Ammon's horn (tissue), 1 donor: ENCODE measurements around the gene MAP2K2.

Source experiments
- DNase-seq: peaks from one replicate; pipeline ENCODE4 v3.0.0-alpha.2; 2016; ENCODE audit warnings: low spot score

Gene MAP2K2

DNA sequence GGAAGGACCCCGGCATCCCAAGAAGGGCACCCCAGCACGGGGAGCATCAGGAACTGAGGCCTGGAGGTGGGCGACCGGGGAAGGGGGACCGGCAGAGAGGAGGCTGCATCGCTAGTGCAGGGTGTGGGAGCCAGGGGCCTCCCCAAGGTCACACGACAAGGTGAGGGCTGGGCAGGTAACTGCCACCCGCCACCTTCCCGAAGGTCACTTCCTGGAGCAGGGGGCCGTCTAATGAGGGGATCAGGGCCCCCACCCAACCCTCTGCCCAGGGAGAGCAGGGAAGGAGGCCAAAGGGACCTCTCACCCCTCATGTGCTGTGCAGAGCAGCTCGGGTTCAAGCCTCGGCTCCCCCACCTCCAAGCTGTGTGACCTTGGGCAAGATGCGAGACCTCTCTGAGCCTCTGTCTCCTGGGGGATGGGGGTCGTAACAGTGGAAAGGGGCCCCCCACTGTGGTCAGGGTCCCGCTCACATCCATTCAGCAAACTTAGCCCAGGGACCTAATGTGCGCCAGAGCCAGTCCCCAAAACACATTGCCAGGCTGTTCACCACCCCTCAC lies 63.2 kb downstream of the MAP2K2 start:
- no peak for DNase-seq

DNA sequence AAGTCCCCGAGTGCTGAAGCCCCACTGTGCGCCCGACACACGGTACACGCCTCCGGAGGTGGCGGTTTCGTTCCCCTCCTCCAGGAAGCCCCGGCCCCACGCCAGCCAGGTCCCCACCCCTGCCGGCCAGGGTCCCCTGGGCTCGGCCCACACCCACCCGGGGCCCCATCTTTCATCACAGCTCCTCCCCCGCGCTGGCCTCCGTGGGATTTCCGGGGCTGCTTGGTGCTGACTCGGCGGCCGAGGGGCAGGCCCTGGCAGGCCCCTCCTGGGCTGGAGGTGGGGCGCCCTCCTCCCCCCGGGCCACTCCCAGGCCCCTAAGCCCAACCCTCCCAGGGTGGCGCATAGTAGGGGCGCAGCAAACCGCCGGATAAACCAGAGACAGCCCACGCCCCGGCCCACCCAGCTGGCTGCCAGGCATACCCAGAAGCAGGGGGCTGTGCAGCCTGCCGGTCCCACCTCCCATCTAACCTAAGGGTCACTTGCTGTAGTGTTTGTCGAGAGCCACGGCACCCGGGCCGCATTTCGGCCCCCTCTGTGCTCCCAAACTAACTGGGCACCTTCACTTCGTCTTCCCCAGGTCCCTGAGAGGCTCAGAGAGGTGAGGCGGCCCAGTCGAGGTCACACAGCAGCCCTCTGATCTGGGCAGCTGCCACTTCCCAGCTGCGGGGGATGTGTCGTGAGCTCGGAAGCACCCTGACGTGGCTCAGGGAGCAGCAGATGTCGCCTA lies 63.9 kb downstream of the MAP2K2 start:
- DNase-seq: no peak

DNA sequence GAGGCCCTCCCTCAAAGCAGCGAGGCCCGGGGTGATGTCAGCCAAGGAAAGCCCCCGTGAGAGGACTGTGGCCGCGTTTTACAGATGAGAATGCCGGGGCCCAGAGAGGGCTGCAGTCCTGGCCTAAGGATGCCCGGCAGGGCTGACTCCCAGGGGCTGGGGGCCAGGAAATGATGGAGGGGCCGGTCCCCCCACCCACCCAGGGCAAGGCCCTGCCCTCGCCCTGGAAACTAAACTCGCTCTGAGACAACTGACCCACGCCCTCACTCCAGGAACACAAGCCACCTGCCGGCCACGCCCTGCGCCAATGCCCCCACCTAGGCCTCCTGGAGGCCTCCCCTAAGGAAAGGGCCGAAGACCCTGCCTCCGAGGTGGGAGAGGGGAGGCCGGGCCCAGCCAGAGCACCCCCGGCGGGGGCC lies 64.5 kb downstream of the MAP2K2 start:
- no peak for DNase-seq

DNA sequence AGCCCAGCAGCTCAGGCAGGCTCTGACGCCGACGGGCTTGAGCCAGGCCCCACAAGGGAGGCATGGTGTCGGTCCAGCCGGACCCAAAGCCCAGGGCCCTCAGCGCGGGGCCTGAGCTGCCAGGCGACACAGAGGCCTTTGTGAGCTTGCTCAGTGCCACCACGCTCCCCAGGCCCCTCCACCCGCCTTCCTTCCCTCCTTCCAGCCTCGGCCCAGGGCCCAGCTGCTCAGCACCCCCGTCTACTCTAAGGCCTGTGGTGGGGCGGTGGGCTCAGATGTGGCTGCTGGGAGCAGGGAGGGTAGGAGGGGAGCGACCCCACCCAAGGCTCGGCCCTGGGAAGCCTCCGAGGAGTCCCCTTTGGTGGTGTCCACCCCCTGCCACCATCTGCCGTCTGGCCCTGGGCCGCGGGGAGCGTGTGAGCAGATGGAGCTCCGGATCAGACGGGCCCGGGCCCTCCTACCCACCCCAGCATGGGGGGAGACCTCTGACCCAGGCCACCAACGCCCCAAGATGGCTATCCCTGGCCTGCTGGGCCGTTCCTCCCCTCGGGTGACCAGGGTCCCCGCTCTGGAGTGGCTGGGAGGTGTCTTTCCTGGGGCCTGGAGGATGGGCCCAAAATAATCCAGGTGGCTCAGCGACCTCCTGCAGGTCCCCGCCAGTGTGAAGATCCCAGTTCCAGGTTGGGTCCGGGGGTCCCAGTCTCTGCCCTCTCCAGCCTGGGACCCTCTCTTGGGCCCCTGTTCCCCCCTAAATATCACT lies 65.0 kb downstream of the MAP2K2 start:
- DNase-seq: peak; percentile 88

DNA sequence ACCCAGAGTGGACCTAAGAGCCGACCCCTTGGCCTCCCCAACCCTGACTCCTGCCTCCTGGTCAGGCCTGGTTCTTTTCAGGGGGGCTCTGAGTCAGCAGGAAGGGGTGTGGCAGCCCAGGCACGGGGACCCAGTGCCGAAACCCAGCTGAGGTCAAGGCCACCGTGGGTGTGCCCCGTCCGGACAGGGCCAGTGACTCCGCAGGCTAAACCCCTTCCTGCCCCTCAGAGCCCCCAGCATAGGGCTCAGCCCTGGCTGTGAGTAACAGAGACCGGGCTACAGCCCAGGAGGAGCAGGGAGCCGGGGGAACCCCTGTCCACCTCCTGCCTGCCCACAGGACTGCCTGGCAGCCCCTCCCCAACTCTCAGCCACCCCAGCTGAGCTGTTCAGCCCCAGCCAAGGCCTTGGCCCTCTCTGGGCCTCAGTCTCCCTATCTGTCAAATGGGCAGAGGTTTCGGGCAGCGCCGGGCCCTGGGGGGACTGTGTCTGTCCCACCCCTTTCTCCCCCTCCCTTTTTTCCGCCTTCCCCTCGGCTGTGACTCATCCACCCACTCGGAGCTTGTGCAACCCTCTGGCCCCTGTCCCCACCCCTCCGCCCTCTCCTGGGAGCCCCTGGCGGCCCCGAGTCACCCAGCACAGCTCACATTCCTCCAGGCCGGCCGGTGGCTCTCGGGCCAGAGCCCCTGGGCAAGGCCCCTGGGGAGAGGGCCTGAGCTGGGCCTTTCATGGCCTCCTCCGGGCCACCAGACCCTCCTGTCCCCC lies 65.8 kb downstream of the MAP2K2 start:
- no peak for DNase-seq

DNA sequence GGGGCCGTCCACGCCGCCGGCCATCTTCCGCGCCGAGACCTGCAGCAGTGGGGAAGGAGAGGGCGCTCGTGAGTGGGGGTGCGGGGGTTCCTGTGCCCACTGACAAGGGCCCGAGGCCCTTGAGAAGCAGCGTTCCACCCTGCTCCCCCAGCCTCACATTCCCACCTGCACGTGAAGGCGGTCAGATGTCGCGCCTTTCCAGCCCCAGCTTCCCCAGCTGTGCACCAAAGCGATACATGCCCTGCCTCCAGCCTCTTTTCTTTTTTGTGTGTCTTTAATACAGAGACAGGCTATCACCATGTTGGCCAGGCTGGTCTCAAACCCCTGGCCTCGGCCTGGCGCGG lies 68.7 kb downstream of the MAP2K2 start:
- no peak for DNase-seq

DNA sequence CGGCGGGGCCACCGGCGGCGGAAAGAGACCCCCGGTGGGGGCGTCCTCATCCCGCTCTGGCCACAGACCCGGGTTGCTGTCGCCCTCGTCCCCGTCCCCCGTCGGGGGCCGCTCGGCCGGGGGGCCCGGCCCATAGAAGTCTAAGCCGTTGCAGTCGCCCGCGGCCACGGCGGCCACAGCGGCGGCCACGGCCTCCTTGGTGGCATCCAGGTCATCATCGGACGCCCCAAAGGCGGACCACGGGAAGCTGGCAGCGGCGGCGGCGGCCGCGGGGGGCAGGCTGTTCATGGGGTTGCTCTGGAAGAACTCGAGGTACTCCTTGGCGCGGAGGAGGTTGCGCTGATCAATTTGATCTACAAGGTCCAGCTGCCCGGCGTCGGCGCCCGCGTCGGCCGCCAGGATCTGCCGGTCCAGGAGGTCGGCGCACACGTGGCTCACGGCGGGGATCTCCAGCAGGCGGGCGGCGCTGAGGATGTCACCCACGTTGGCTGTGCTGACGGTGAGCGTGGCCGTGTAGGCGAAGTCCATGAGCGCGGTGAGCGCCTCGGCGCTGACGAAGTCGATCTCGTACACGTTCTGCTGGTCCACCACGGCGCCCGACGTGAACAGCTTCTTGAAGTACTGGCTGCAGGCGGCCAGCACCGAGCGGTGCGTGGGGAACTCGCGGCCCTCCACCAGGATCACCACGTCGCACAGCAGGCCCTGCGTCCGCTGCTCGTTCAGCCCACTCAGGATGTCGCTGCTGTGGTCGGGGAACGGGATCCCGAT lies 69.3 kb downstream of the MAP2K2 start:
- no peak for DNase-seq

DNA sequence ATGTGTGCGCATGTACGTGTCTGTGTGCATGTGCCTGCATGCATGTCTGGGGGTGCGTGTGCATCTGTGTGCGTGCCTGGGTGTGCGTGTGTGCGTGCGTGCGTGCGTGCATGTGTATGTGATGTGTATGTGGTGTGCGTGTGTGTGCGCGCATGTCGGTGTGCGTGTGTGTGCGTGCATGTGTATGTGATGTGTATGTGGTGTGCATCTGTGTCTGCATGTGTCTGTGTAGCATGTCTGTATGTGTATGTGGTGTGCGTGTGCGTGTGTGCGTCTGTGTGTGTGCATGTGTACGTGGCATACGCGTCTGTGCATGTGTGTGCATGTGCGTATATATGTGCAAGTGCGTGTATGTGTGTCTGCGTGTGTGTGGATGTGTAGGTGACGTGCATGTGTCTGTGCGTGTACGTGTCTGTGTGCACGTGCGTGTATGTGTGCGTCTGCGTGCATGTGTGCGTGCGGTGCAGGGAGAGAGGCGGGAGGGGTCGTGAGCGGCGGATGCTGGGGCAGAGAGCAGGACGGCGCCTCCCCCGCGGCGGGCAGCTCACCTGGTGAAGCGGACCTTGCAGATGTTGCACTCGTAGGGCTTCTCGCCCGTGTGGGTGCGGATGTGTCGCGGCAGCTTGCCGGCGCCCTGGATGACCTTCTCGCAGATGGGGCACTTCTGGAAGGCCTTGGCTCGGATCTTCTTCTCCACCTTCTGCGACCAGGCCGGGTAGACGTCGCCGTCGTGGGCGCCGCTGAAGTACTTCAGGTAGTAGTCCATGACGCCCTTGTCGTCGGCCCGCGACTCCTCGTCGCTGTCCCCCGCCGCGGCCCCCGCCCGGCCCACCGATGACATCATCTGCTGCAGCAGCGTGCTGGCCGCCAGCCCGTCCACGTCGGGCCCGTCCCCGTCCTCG lies 70.2 kb downstream of the MAP2K2 start:
- no peak for DNase-seq

DNA sequence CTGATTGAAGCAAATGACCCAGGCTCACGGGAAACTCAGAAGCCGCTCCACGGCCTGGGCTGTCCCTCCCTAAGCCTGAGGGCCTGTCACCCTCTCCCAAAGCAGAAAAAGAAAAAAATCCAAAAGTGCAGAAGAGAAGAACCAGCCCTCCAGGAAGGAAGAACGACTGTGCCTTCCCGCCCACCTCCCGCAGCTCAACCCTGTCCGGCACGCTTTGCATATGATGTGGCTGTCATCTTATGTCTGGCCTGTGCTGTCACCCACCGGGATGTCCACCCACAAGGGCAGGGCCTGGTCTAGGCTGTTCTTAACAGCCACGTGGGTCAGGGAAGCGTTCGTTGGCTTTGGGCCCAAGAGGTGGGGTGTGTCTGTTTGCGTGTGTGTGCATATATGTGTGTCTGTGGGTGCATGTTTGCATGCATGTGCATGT lies 70.9 kb downstream of the MAP2K2 start:
- DNase-seq: no peak

DNA sequence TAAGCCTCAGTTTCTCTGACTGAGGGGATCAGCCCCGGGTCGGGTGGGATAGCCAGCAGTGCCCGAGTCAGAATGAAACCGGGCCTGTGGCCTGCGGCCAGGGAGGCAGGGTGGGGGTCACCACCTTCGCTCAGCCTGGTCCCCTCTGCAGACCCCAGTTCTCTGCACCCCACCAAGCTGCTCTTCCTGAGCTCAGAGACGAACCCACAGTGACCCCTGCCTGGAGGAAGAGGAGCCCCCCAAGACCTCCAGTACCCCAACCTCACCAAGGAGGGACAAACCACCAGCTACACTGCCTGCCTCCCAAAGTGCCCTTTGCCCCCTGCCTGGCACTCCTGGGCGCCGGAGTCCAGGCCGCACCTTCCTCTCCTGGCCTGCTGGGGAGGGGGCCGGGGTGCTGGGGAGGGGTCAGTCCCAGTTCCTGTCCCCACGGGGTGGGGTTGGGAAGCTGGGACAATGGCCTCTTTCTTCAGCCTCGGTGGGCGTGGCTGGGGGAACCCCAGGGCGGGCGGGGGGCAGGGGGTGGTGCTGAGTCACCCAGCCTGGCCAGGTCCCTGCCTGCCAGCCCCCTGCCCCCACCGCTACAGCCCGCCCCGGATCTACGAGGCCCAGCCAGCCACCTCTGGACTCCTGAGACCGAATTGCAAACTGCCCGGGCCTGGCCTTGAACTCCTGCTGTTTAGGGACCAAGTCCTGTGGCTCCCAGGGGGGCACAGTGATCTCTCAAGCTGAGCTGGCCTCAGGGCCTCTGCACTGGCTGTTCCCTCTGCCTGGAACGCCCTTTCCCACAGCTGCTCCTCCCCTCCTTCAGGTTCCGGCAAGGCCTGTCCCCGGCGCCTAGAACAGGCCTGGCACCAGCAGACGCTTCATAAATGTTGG lies 71.6 kb downstream of the MAP2K2 start:
- DNase-seq: no peak

DNA sequence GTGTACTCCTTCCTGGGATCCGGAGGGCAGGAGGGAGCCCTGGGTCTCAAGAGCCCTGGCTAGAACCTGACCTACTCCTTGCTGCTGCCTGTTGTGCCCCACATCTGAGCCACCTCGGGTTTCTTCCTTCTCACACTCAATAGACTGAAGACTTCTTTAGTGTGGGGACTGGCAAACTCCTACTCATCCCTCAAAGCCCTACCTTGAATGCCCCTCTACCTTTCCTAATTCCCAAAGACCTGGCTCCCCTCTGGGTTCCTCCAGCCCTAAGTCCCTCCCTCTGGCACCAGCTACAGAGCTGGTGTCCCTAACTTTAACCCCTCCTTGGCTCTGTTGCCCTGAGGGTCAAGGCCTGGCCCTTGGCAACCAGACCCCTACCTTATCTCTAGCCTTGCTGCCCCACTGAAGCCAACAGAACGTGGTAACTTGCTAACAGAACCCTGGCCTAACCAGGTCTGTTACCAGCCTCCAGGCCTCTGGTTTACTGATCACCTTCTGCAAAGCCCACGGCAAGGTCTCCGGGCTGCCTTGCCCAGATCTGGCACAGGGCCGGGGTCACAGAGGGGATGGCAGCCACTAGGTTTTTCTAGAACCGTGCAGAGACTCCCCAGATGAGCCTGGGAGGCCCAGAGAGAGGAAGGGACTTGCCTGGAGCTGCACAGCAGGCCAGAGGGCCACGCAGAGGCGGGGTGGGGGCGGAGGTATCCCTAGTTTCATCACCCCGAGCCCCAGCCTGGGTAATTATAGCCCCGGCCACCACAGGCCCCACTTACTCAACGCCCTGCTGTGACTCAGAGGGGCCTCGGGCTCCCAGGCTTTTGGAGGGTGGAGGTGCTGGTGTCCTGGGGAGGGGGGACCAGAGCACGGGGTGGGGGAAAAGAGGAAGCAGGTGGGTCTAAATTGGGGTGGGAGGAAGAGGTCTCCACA lies 72.5 kb downstream of the MAP2K2 start:
- DNase-seq: no peak

DNA sequence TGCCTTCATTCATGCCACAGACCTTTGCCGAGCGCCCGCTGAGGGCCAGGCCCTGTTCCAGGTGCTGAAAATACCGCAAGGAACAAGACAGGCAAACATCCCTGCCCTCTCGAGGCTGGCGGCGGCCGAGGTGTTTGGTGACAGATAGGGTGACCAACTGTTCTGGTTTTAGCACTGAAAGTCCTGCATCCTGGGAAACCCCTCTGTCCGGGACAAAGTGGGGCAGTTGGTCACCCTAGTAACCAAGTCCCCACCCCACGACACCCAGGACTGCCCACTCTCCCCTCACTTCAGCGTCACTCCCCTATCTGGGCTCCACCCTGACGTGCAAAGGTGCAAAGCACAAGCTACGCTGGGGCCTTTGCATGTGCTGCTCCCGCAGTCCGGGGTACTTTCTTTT lies 74.5 kb downstream of the MAP2K2 start:
- no peak for DNase-seq

DNA sequence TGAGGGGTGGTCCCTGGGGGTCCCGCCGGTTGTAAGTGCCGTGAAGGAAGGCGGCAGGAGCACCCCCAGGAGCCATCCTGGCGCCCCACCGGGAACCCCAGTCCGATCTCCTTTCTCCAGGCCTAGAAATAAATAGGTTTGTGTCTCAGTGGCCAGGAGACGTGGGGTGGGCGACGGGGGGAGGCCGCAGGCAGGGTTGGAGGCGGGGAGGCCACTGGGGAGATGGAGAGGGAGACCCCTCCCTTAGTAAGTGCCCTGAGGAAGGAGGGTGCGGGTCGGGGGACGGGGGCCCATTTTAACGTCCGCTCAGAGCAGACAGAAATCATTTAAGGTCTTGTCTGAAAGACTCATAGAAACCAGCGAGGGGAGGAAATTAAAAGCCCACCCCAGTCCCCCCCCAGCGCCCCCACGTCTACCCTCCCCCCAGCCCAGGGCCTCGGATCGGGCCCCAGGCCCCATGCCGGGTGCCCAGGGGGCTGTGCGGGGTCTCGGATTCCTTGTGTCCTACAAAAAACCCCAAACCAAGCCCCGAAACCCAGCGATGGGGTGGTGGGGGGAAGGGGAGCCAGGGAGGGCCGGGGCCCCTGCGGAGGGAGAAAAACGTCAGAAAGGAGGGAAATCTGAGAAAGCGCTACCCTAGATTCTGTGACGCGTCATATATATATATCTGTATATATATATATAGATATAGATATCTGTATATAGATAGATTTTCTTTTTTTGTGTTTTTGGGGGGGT lies 76.8 kb downstream of the MAP2K2 start:
- DNase-seq: no peak

DNA sequence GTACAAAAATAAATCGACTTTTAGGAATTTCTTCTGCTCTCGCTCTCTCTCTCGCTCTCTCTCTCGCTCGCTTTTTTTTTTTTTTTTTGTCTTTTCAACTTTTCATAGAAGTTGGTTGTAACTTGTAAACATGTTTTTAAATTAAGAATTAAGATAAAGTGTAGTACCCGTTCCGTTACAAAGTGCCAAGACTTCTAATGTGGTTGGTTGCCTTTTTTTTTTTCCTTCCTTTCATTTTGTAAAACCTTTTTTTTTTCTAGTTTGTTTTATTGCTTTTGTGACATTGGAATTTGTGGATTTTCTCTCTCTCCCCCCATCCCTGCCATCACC lies 77.6 kb downstream of the MAP2K2 start:
- DNase-seq: no peak

DNA sequence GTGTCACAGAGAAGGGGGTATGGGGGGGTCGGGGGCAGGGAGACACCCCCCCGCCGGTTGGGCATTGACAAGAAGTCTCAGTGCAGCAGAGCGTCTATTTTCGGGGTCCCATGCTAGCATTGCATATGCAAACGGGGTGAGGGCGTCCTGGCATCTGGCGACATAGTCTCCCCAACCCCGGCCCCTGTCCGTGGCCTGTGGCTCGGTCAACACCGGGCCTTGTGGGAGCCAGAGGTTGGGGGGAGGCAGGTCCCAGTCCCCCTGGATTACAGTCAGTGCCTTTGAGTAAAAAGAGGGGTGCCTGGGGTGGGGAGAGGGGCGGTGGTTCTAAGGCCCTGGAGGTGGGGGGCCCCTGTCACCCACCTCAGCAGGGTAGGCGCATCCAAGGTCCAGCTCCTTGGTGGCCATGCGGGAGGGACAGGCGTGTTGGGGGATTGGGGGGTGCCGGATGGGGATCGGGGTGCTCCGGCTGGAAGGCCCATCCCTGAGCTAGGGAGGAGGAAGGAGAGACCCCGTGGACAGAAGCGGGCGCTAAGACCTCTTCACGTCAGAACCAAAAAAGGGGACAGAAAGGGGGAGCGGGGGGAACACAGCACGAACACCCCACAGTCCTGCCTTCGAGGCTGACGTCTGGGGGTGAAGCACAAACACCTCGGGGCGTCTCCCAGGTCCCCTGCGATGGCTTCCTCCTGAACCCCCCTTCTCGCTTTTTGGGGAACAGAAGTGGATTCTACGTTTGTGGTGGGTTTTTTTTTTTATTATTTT lies 78.1 kb downstream of the MAP2K2 start:
- DNase-seq: no peak

DNA sequence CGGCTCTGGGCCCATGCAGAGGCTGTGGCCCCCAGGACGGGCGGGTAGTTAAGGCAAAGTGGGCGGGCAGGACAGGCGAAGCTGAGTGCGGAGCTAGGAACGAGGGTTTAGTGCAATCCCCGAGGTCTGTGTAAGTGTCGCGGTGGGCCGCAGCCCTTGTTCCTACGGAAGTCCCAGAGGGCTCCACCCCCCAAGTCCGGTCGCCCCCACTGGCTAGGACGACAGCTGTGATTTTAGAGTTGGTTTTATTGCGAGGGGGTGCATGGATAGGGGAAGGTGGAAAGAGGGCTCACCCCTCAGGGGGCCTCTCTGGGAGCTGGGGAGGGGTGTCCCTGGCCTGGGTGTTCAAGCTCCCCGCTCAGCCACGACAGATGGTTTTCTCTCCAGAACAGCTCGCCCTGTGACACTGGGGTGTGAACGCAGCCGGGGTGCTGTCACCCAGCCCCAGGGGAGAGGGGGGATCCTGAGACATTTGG lies 78.9 kb downstream of the MAP2K2 start:
- DNase-seq: no peak
